ENCODE results near the gene HTR3C.
A peak's percentile ranks its signal among the peaks of the same experiment; 100 is the strongest.
"Not testable (repeated sequence)": the region's sequence is repeated elsewhere in the genome, so short reads cannot be mapped to it uniquely, and the experiment has no call there.

The HTR3C gene, protein sequence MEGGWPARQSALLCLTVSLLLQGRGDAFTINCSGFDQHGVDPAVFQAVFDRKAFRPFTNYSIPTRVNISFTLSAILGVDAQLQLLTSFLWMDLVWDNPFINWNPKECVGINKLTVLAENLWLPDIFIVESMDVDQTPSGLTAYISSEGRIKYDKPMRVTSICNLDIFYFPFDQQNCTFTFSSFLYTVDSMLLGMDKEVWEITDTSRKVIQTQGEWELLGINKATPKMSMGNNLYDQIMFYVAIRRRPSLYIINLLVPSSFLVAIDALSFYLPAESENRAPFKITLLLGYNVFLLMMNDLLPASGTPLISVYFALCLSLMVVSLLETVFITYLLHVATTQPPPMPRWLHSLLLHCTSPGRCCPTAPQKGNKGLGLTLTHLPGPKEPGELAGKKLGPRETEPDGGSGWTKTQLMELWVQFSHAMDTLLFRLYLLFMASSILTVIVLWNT

DNA sequence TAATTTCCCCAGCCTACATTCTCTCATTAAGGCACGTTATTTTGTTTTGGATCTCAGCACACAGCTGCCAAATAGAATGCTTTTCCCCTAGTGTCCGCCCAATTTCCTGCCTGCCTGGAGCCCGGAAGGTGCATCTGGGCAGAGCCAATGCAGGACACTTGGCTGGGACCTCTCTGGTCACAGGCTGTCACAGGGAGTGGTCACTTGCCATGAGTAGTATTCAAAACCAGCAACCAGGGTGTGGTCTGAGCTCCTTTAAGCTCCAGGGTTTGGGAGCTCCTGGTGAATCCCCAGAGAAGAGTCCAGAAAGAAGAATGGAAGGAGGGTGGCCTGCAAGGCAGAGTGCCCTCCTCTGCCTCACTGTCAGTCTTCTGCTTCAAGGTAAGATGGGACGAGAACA lies at the start of gene HTR3C:
Gene HTR3C, plus strand, starts transcription at position 281 of the 400 bp plus-strand sequence. Its CDS starts 34 bp downstream, at position 315.
- TF ChIP-seq, protein P1, sequence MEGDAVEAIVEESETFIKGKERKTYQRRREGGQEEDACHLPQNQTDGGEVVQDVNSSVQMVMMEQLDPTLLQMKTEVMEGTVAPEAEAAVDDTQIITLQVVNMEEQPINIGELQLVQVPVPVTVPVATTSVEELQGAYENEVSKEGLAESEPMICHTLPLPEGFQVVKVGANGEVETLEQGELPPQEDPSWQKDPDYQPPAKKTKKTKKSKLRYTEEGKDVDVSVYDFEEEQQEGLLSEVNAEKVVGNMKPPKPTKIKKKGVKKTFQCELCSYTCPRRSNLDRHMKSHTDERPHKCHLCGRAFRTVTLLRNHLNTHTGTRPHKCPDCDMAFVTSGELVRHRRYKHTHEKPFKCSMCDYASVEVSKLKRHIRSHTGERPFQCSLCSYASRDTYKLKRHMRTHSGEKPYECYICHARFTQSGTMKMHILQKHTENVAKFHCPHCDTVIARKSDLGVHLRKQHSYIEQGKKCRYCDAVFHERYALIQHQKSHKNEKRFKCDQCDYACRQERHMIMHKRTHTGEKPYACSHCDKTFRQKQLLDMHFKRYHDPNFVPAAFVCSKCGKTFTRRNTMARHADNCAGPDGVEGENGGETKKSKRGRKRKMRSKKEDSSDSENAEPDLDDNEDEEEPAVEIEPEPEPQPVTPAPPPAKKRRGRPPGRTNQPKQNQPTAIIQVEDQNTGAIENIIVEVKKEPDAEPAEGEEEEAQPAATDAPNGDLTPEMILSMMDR (IDR thresholded peaks at IDR 0.05; ENCODE audit: insufficient read depth, low read length, missing control alignments), result no peak
- H3K4me3 ChIP-seq (ENCODE audit: low read depth, low read length), result no peak within 1 kb of the TSS
- ChIA-PET POLR2A (interaction anchor here (0.6 kb wide), 1 partner anchor 11 kb away, joined by 4 read pairs; no protein-coding TSS in a partner anchor), CTCF (interaction anchor here (0.8 kb wide), 1 partner anchor 16 kb away, joined by 3 read pairs; no protein-coding TSS in a partner anchor)
- DNase-seq (ENCODE audit: low read depth, low spot score), result no peak

DNA sequence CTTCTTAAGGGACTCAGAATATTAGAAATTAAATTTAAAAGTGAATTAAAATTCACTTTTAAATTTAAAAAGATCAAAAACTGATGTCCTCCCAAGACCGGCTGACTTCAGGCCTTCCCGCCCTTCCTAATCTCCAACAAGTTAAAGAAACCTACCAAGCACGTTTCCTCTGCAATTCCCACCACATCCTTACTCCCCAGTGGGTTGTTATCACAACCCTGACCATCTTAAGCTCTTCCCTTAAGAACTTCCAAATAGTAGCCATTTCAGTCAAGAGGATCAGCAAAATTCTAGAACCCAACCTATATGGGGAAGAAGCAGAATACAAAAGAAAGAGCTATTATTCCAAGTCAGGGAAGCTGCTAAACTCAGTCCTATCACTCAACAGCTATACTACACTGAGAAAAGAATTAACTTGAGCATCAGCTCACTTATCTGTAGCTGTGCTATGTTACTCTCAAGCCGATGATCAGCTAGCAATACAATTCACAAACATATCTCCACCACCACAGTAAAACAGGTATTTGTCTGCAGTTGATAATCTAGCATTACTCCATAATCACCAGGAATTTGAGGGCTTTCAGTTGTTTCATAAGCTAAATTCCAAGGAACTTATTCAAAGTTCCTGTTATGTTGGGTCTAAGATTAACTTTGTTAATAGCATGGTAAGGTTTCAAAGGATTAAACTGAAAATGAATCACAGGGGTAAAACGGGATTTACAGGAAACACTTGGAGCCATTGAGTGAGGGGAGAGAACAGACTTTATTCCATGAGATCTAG lies 49.5 kb upstream of the HTR3C start:
- TF ChIP-seq, protein P1 (IDR thresholded peaks at IDR 0.05; ENCODE audit: insufficient read depth, low read length, missing control alignments), result no peak
- CTCF ChIA-PET, result interaction anchor here (0.6 to 1.7 kb wide), 4 partner anchors 13 to 247 kb away, joined by 3 to 7 read pairs (median 6); partner anchors contain the start of gene ABCC5
- no peak overlapping the region for H3K4me3 ChIP-seq (ENCODE audit: low read depth, low read length)
- peak; percentile 54 for DNase-seq (ENCODE audit: low read depth, low spot score)
- POLR2A ChIA-PET, result interaction anchor here (1.3 kb wide), 1 partner anchor 15 kb away, joined by 3 read pairs; the partner anchor contains the start of gene ABCC5

GRCh38 chr3:184004476-184004875 lies 48.4 kb upstream of the HTR3C start:
- POLR2A ChIA-PET, result no interaction called here
- no peak overlapping the region for H3K4me3 ChIP-seq (ENCODE audit: low read depth, low read length)
- CTCF ChIA-PET, result interaction anchor here (1.7 kb wide), 1 partner anchor 12 kb away, joined by 7 read pairs; no protein-coding TSS in a partner anchor
- DNase-seq (ENCODE audit: low read depth, low spot score), result no peak
- TF ChIP-seq, protein P1 (IDR thresholded peaks at IDR 0.05; ENCODE audit: insufficient read depth, low read length, missing control alignments), result no peak

DNA sequence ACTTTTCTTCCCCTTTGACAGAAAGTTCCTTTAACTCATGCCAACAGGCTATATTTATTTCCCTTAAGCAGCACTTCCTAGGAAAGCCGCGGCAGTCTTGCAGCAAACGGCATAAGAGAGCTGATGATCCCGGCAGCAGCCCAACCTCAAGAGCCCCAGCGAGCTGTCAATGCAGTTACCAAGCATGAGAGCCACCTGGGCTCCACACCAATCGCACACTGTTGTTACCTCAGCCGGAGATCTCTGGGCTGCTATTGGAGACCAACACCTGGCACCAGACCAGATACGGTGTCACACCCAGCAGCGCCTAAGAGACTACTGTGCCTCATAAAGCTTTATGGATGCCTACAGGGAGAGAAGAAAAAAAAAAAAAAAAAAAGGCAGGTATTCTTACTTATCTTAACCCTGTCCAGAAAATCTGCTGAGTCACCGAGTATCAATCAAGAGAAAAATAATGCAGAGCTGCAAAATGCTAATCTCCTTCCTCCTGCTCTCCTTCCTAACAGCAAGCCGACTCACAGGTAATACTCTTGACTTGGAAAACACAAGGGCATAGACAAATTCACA lies 46.8 kb upstream of the HTR3C start:
- POLR2A ChIA-PET, result interaction anchor here (1.9 kb wide), 1 partner anchor 12 kb away, joined by 7 read pairs; the partner anchor contains the start of gene ABCC5
- H3K4me3 ChIP-seq (ENCODE audit: low read depth, low read length), result no peak overlapping the region
- TF ChIP-seq, protein P1 (IDR thresholded peaks at IDR 0.05; ENCODE audit: insufficient read depth, low read length, missing control alignments), result no peak
- no peak for DNase-seq (ENCODE audit: low read depth, low spot score)
- CTCF ChIA-PET, result interaction anchor here (1.0 to 4.0 kb wide), 6 partner anchors 8 to 244 kb away, joined by 3 to 27 read pairs (median 4); partner anchors contain the start of genes ABCC5 and EEF1AKMT4

DNA sequence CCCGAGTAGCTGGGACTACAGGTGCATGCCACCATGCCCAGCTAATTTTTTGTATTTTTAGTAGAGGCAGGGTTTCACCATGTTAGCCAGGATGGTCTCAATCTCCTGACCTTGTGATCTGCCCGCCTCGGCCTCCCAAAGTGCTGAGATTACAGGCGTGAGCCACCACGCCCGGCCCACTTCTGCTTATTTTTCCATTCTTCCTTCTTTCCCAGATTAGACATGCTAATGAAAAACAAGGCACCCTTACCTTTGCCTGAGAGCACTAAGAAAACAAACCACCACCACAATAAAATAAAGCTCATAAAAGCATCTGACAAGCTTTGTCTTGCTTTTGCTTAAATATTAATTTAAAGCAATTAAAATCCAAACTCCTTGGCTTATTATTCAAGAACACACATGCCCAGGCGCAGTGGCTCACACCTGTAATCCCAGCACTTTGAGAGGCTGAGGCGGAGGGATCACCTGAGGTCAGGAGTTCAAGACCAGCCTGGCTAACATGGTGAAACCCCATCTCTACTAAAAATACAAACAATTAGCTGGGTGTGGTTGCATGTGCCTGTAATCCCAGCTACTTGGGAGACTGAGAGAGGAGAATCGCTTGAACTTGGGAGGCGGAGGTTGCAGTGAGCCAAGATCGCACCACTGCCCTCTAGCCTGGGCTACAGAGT lies 45.6 kb upstream of the HTR3C start:
- CTCF ChIA-PET, result interaction anchor here (1.0 to 4.0 kb wide), 5 partner anchors 9 to 243 kb away, joined by 4 to 27 read pairs (median 5); partner anchors contain the start of genes ABCC5 and EEF1AKMT4
- DNase-seq (ENCODE audit: low read depth, low spot score); POLR2A ChIA-PET; H3K4me3 ChIP-seq (ENCODE audit: low read depth, low read length): not testable (repeated sequence)

DNA sequence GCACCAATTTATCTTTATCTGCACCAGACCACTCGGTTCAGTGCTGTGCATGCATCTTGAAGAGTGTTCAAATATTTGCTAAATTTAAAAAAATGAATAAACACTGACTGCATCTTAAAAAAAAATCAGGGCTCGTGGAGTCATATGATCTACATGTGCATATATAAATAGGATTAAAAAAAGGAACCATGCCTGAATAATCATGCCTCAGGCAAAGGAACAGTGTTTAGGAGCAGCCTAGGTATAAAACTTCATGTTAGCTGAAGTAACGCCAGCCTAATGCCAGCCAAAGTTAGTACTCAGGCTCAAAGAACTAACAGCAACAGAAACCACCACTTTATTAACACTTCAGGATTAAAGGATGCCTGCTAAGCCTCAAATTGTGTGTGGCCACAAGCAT lies 44.7 kb upstream of the HTR3C start:
- H3K4me3 ChIP-seq (ENCODE audit: low read depth, low read length), result no peak overlapping the region
- TF ChIP-seq, protein P1 (IDR thresholded peaks at IDR 0.05; ENCODE audit: insufficient read depth, low read length, missing control alignments), result no peak
- no peak for DNase-seq (ENCODE audit: low read depth, low spot score)
- ChIA-PET POLR2A (no interaction called here), CTCF (interaction anchor here (2.6 to 4.0 kb wide), 2 partner anchors 8 to 10 kb away, joined by 22 to 27 read pairs; partner anchors contain the start of gene ABCC5)

Measured in AG04449 (cell line).